ENCODE data around the gene ISYNA1. TPM values are rescaled to one million over a fixed set of nuclear protein-coding genes. Genes with fewer than 3 reads are reported as not detected.
A peak's percentile ranks its signal among the peaks of the same experiment; 100 is the strongest.

ISYNA1 gene
- total RNA-seq (2014; rRNA removed; shearing (Covaris generic)), result 9.9 and 20.9 TPM in 2 replicates

- no peak for DNase-seq (ENCODE audit: low read depth)
Observed at GRCh38 chr19:18437491-18438330, at the start of gene ISYNA1. Gene ISYNA1, minus strand, starts transcription at chr19:18438133. Its CDS starts 154 bp downstream, at chr19:18437979.

GRCh38 chr19:18486746-18487145, 48.8 kb upstream of the ISYNA1 start:
- no peak for DNase-seq (ENCODE audit: low read depth)

GRCh38 chr19:18484992-18485391, 47.1 kb upstream of the ISYNA1 start:
- DNase-seq (ENCODE audit: low read depth), result no peak

GRCh38 chr19:18483119-18483890, 45.4 kb upstream of the ISYNA1 start:
- DNase-seq (ENCODE audit: low read depth), result no peak

- no peak for DNase-seq (ENCODE audit: low read depth)
Observed at GRCh38 chr19:18481505-18482222, 43.7 kb upstream of the ISYNA1 start.

GRCh38 chr19:18480006-18480691, 42.2 kb upstream of the ISYNA1 start:
- peak; percentile 84 for DNase-seq (ENCODE audit: low read depth)

GRCh38 chr19:18478545-18479311, 40.8 kb upstream of the ISYNA1 start:
- DNase-seq (ENCODE audit: low read depth), result peak; percentile 97

- no peak for DNase-seq (ENCODE audit: low read depth)
Observed at GRCh38 chr19:18477974-18478373, 40.0 kb upstream of the ISYNA1 start.

- no peak for DNase-seq (ENCODE audit: low read depth)
Observed at GRCh38 chr19:18477042-18477779, 39.3 kb upstream of the ISYNA1 start.

- DNase-seq (ENCODE audit: low read depth), result no peak
Observed at GRCh38 chr19:18476507-18477041, 38.6 kb upstream of the ISYNA1 start.

GRCh38 chr19:18475762-18476331, 37.9 kb upstream of the ISYNA1 start:
- DNase-seq (ENCODE audit: low read depth), result no peak

GRCh38 chr19:18475004-18475453, 37.1 kb upstream of the ISYNA1 start:
- no peak for DNase-seq (ENCODE audit: low read depth)

- no peak for DNase-seq (ENCODE audit: low read depth)
Observed at GRCh38 chr19:18474366-18474887, 36.5 kb upstream of the ISYNA1 start.

GRCh38 chr19:18473706-18474087, 35.8 kb upstream of the ISYNA1 start:
- DNase-seq (ENCODE audit: low read depth), result no peak

- no peak for DNase-seq (ENCODE audit: low read depth)
Observed at GRCh38 chr19:18473003-18473705, 35.2 kb upstream of the ISYNA1 start.

GRCh38 chr19:18470787-18471186, 32.9 kb upstream of the ISYNA1 start:
- no peak for DNase-seq (ENCODE audit: low read depth)

GRCh38 chr19:18469069-18469846, 31.3 kb upstream of the ISYNA1 start:
- peak; percentile 36 for DNase-seq (ENCODE audit: low read depth)

- peak; percentile 49 for DNase-seq (ENCODE audit: low read depth)
Observed at GRCh38 chr19:18468517-18468916, 30.6 kb upstream of the ISYNA1 start.

Data from RPMI7951 (cell line).